Activated CD8-positive, alpha-beta T cell treated with anti-CD3 and anti-CD28 coated beads for 36 hours (primary cell): Measurements from ENCODE around the gene ABCC12. TPM values are rescaled to one million over a fixed set of nuclear protein-coding genes. Genes with fewer than 3 reads are reported as not detected.

ENCODE experiments used
- ATAC-seq: fragments of 200-7000 bp; cut with Tn5 transposase; one replicate; pipeline ENCODE4 v1.10.0; 2021; ENCODE audit warnings: mild to moderate bottlenecking, moderate library complexity
- CTCF ChIA-PET: fragments of 350-600 bp; sonication (Branson Sonifier 250); formaldehyde crosslinking; loops from one replicate; lab custom pipeline; 2021; ENCODE audit warnings: antibody characterized with exemption; lab: Charles Lee
- POLR2A ChIA-PET: fragments of 350-600 bp; sonication (Branson Sonifier 250); formaldehyde crosslinking; loops from one replicate; lab custom pipeline; 2021; ENCODE audit warnings: antibody characterized with exemption; lab: Charles Lee
- DNase-seq: peaks from one replicate; pipeline ENCODE4 v3.0.0-alpha.2; 2020
- H3K27ac Mint-ChIP-seq: one replicate; pipeline ENCODE4 v1.8.0; 2021; ENCODE audit warnings: mild to moderate bottlenecking, mixed read lengths
- H3K27me3 Mint-ChIP-seq: one replicate; pipeline ENCODE4 v1.8.0; 2021; ENCODE audit warnings: mixed read lengths
- H3K36me3 Mint-ChIP-seq: one replicate; pipeline ENCODE4 v1.8.0; 2021; ENCODE audit warnings: low read depth, mixed read lengths
- H3K4me1 Mint-ChIP-seq: one replicate; pipeline ENCODE4 v1.8.0; 2021; ENCODE audit warnings: low read depth, mixed read lengths
- H3K4me3 Mint-ChIP-seq: one replicate; pipeline ENCODE4 v1.8.0; 2021; ENCODE audit warnings: mild to moderate bottlenecking, moderate library complexity, mixed read lengths
- H3K9me3 Mint-ChIP-seq: one replicate; pipeline ENCODE4 v1.8.0; 2021; ENCODE audit warnings: mixed read lengths
- CTCF ChIP-seq: fragments of 200-600 bp; IDR thresholded peaks from one replicate; pipeline ENCODE4 v1.8.0; 2022; ENCODE audit warnings: antibody characterized with exemption, mild to moderate bottlenecking
- intact Hi-C: fragments of 100-400 bp; cut with micrococcal nuclease; formaldehyde crosslinking; loops from one replicate; pipeline ENCODE4 v1.10.0; 2022
- total RNA-seq, 2 experiments: library from RNA; stranded (reverse); gene quantifications; one replicate each; pipeline ENCODE4 v1.2.3, GENCODE V29; 2021

Gene ABCC12
- total RNA-seq, 2 experiments from 2014 or later, result not detected

- Mint-ChIP-seq H3K9me3 (no peaks in the 10 kb centered on the region), H3K4me1 (no peaks in the 10 kb centered on the region), H3K27me3 (peaks cover 18% of the 10 kb centered on the region), H3K36me3 (no peaks in the 10 kb centered on the region), H3K4me3 (no peak overlapping the region), H3K27ac (no peak overlapping the region)
- intact Hi-C loops, result no loop called here
- CTCF ChIA-PET, result no interaction called here
- ATAC-seq, result no peak
- no peak for TF ChIP-seq CTCF
- POLR2A ChIA-PET, result no interaction called here
- no peak for DNase-seq
Measured at GRCh38 chr16:48143812-48144368, 11.9 kb downstream of the ABCC12 start.

GRCh38 chr16:48140821-48141220, 15.0 kb downstream of the ABCC12 start:
- H3K9me3 Mint-ChIP-seq, result no peaks in the 10 kb centered on the region
- ChIA-PET POLR2A (no interaction called here), CTCF (no interaction called here)
- no peaks in the 10 kb centered on the region for H3K4me1 Mint-ChIP-seq
- intact Hi-C loops, result no loop called here
- no peak overlapping the region for H3K4me3 Mint-ChIP-seq
- no peaks in the 10 kb centered on the region for H3K36me3 Mint-ChIP-seq
- peaks cover 14% of the 10 kb centered on the region for H3K27me3 Mint-ChIP-seq
- H3K27ac Mint-ChIP-seq, result no peak overlapping the region
- TF ChIP-seq CTCF, result no peak
- ATAC-seq (no peak), DNase-seq (no peak)

GRCh38 chr16:48139517-48139916, 16.3 kb downstream of the ABCC12 start:
- CTCF ChIA-PET, result interaction anchor here (2.9 kb wide), 1 partner anchor 25 kb away, joined by 11 read pairs; no protein-coding TSS in a partner anchor
- Mint-ChIP-seq H3K4me3 (no peak overlapping the region), H3K36me3 (no peaks in the 10 kb centered on the region), H3K27me3 (peaks cover 8% of the 10 kb centered on the region), H3K27ac (no peak overlapping the region), H3K9me3 (no peaks in the 10 kb centered on the region), H3K4me1 (no peaks in the 10 kb centered on the region)
- POLR2A ChIA-PET, result no interaction called here
- TF ChIP-seq CTCF, result no peak
- DNase-seq (no peak), ATAC-seq (no peak)
- intact Hi-C loops, result no loop called here

GRCh38 chr16:48138543-48138942, 17.2 kb downstream of the ABCC12 start:
- no peak for ATAC-seq
- Mint-ChIP-seq H3K4me3 (no peak overlapping the region), H3K9me3 (no peaks in the 10 kb centered on the region), H3K27me3 (peaks cover 7% of the 10 kb centered on the region), H3K27ac (no peak overlapping the region), H3K4me1 (no peaks in the 10 kb centered on the region), H3K36me3 (no peaks in the 10 kb centered on the region)
- POLR2A ChIA-PET, result no interaction called here
- TF ChIP-seq CTCF, result no peak
- CTCF ChIA-PET, result interaction anchor here (2.9 kb wide), 1 partner anchor 26 kb away, joined by 11 read pairs; no protein-coding TSS in a partner anchor
- intact Hi-C loops, result no loop called here
- DNase-seq, result no peak

GRCh38 chr16:48137822-48138221, 18.0 kb downstream of the ABCC12 start:
- ChIA-PET POLR2A (no interaction called here), CTCF (interaction anchor here (2.9 kb wide), 1 partner anchor 27 kb away, joined by 11 read pairs; no protein-coding TSS in a partner anchor)
- Mint-ChIP-seq H3K9me3 (no peaks in the 10 kb centered on the region), H3K4me1 (no peaks in the 10 kb centered on the region), H3K27ac (no peak overlapping the region), H3K36me3 (no peaks in the 10 kb centered on the region), H3K4me3 (no peak overlapping the region), H3K27me3 (peaks cover 7% of the 10 kb centered on the region)
- no peak for TF ChIP-seq CTCF
- DNase-seq, result no peak
- no peak for ATAC-seq
- intact Hi-C loops, result no loop called here
